Neural progenitor cell (in vitro differentiated cells): ENCODE data around the gene KCNA10. TPM values are rescaled to one million over a fixed set of nuclear protein-coding genes. Genes with fewer than 3 reads are reported as not detected.

Experiments used
- DNase-seq: peaks from one replicate; pipeline ENCODE4 v3.0.0-alpha.2; 2016; ENCODE audit warnings: low spot score
- H2AFZ ChIP-seq: fragments of 200-600 bp; sonication (generic); replicated peaks from 2 replicates; pipeline ENCODE4 v1.6.1; 2016; ENCODE audit warnings: antibody characterized with exemption
- H3F3A ChIP-seq: fragments of 200-600 bp; sonication (generic); 2 replicates; pipeline ENCODE4 v1.6.1; 2016; ENCODE audit warnings: antibody characterized with exemption, low read depth
- H3K27ac ChIP-seq: fragments of 200-600 bp; sonication (generic); 2 replicates; pipeline ENCODE4 v1.5.1; 2016; ENCODE audit warnings: mild to moderate bottlenecking
- H3K27me3 ChIP-seq: fragments of 200-600 bp; sonication (generic); 2 replicates; pipeline ENCODE4 v1.6.1; 2016; ENCODE audit warnings: mild to moderate bottlenecking, moderate library complexity
- H3K36me3 ChIP-seq: fragments of 200-600 bp; sonication (generic); 2 replicates; pipeline ENCODE4 v1.5.1; 2016
- H3K4me1 ChIP-seq: fragments of 200-600 bp; sonication (generic); 2 replicates; pipeline ENCODE4 v1.6.1; 2016; ENCODE audit warnings: mixed run types
- H3K4me2 ChIP-seq: fragments of 200-600 bp; sonication (generic); 2 replicates; pipeline ENCODE4 v1.6.1; 2016
- H3K4me3 ChIP-seq: fragments of 200-600 bp; sonication (generic); 2 replicates; pipeline ENCODE4 v1.5.1; 2016
- H3K79me2 ChIP-seq: fragments of 200-600 bp; sonication (generic); 2 replicates; pipeline ENCODE4 v1.6.1; 2016; ENCODE audit warnings: low read depth
- H3K9ac ChIP-seq: fragments of 200-600 bp; sonication (generic); 2 replicates; pipeline ENCODE4 v1.6.1; 2016
- H3K9me3 ChIP-seq: fragments of 200-600 bp; sonication (generic); 2 replicates; pipeline ENCODE4 v1.5.1; 2016; ENCODE audit warnings: low read depth
- H4K20me1 ChIP-seq: fragments of 200-600 bp; sonication (generic); 2 replicates; pipeline ENCODE4 v1.6.1; 2016; ENCODE audit warnings: low read depth
- H3K27ac Mint-ChIP-seq: 3 replicates; pipeline ENCODE4 v1.8.0; 2021; ENCODE audit warnings: mixed read lengths
- H3K27me3 Mint-ChIP-seq: 2 replicates; pipeline ENCODE4 v1.8.0; 2022; ENCODE audit warnings: low read depth, mild to moderate bottlenecking, inconsistent platforms, moderate library complexity, mixed read lengths; ENCODE audit not compliant: insufficient read depth
- H3K36me3 Mint-ChIP-seq: 3 replicates; pipeline ENCODE4 v1.8.0; 2021; ENCODE audit warnings: mixed read lengths
- H3K4me1 Mint-ChIP-seq: 3 replicates; pipeline ENCODE4 v1.8.0; 2021; ENCODE audit warnings: mixed read lengths
- H3K4me3 Mint-ChIP-seq: 3 replicates; pipeline ENCODE4 v1.8.0; 2021; ENCODE audit warnings: mild to moderate bottlenecking, moderate library complexity, mixed read lengths
- H3K9me3 Mint-ChIP-seq: 3 replicates; pipeline ENCODE4 v1.8.0; 2020; ENCODE audit warnings: mixed read lengths
- CTCF ChIP-seq: fragments of 200-600 bp; sonication (generic); IDR thresholded peaks from 2 replicates; pipeline ENCODE4 v1.5.1; 2017; ENCODE audit warnings: antibody characterized with exemption, mild to moderate bottlenecking
- EZH2 ChIP-seq: fragments of 200-600 bp; sonication (generic); IDR thresholded peaks from 2 replicates; pipeline ENCODE4 v1.6.1; 2017; ENCODE audit warnings: antibody characterized with exemption, mild to moderate bottlenecking, moderate library complexity
- EZH2phosphoT487 ChIP-seq: fragments of 200-600 bp; sonication (generic); IDR thresholded peaks from 2 replicates; pipeline ENCODE4 v1.6.1; 2017; ENCODE audit warnings: antibody characterized with exemption
- total RNA-seq: library from RNA; depleted of rRNA; stranded (reverse); fragments of >200 nt; gene quantifications from 2 replicates; pipeline ENCODE4 v1.2.3, GENCODE V29; 2015; ENCODE audit warnings: low replicate concordance

KCNA10 gene
- total RNA-seq, 1 donor from 2014 or later: not detected

- Histone ChIP-seq H3K4me3 (no peak overlapping the region), H3F3A (no peaks in the 10 kb centered on the region), H3K79me2 (no peaks in the 10 kb centered on the region), H3K9ac (no peak overlapping the region), H2AFZ (no peak overlapping the region), H3K27me3 (no peaks in the 10 kb centered on the region), H3K36me3 (no peaks in the 10 kb centered on the region), H3K9me3 (no peaks in the 10 kb centered on the region), H3K27ac (no peak overlapping the region), H3K4me2 (no peak overlapping the region), H4K20me1 (no peaks in the 10 kb centered on the region), H3K4me1 (peaks cover 6% of the 10 kb centered on the region)
- no peak for DNase-seq
- Mint-ChIP-seq H3K4me3 (no peak overlapping the region), H3K36me3 (no peaks in the 10 kb centered on the region), H3K4me1 (peaks cover 8% of the 10 kb centered on the region), H3K27ac (no peak overlapping the region), H3K27me3 (peaks cover 11% of the 10 kb centered on the region), H3K9me3 (no peaks in the 10 kb centered on the region)
- TF ChIP-seq EZH2 (no peak), CTCF (no peak), EZH2phosphoT487 (no peak)
Measured at GRCh38 chr1:110483308-110483685, 35.7 kb downstream of the KCNA10 start.

- Histone ChIP-seq H3K9ac (no peak overlapping the region), H3K36me3 (no peaks in the 10 kb centered on the region), H3K4me2 (no peak overlapping the region), H3K9me3 (no peaks in the 10 kb centered on the region), H3K4me1 (peaks cover 6% of the 10 kb centered on the region), H3K27me3 (no peaks in the 10 kb centered on the region), H3K79me2 (no peaks in the 10 kb centered on the region), H4K20me1 (no peaks in the 10 kb centered on the region), H2AFZ (peak overlapping the region; percentile 6), H3K4me3 (no peak overlapping the region), H3K27ac (no peak overlapping the region), H3F3A (no peaks in the 10 kb centered on the region)
- no peak for DNase-seq
- no peaks in the 10 kb centered on the region for H3K9me3 Mint-ChIP-seq
- H3K4me1 Mint-ChIP-seq: peaks cover 9% of the 10 kb centered on the region
- no peak overlapping the region for H3K27ac Mint-ChIP-seq
- H3K4me3 Mint-ChIP-seq: no peak overlapping the region
- peaks cover 9% of the 10 kb centered on the region for H3K27me3 Mint-ChIP-seq
- TF ChIP-seq EZH2 (no peak), EZH2phosphoT487 (no peak), CTCF (no peak)
- H3K36me3 Mint-ChIP-seq: no peaks in the 10 kb centered on the region
Measured at GRCh38 chr1:110482662-110483307, 36.2 kb downstream of the KCNA10 start.

- TF ChIP-seq EZH2phosphoT487: no peak
- no peak for TF ChIP-seq EZH2
- TF ChIP-seq CTCF: no peak
- H3K4me3 Mint-ChIP-seq: no peak overlapping the region
- Histone ChIP-seq H3K4me3 (no peak overlapping the region), H3K36me3 (no peaks in the 10 kb centered on the region), H3K4me2 (no peak overlapping the region), H4K20me1 (no peaks in the 10 kb centered on the region), H3K79me2 (no peaks in the 10 kb centered on the region), H3K27ac (no peak overlapping the region), H3K9ac (no peak overlapping the region), H3K4me1 (peaks cover 6% of the 10 kb centered on the region), H2AFZ (no peak overlapping the region), H3F3A (no peaks in the 10 kb centered on the region), H3K27me3 (no peaks in the 10 kb centered on the region), H3K9me3 (no peaks in the 10 kb centered on the region)
- no peak overlapping the region for H3K27ac Mint-ChIP-seq
- H3K27me3 Mint-ChIP-seq: peaks cover 9% of the 10 kb centered on the region
- peaks cover 9% of the 10 kb centered on the region for H3K4me1 Mint-ChIP-seq
- no peak for DNase-seq
- H3K36me3 Mint-ChIP-seq: no peaks in the 10 kb centered on the region
- no peaks in the 10 kb centered on the region for H3K9me3 Mint-ChIP-seq
Measured at GRCh38 chr1:110481968-110482623, 36.9 kb downstream of the KCNA10 start.
